ENCODE data around the gene ZNF768. TPM values are rescaled to one million over a fixed set of nuclear protein-coding genes. Genes with fewer than 3 reads are reported as not detected.

Gene ZNF768
- total and polyA plus RNA-seq, 2 of the 13 experiments (the other 11 are each of a cell fraction or from before 2014, with no cell fraction given) = 26.7 to 34.4 TPM

GRCh38 chr16:30571445-30572322 lies 45.3 kb upstream of the ZNF768 start, which contains the start of gene ZNF688 (continued):
- TF ChIP-seq XBP1 (CRISPR knock-in tag; IDR thresholded peaks at IDR 0.05) = 0 out of 2 replicates have a peak, but pooled peaks have one; percentile 19
- no peak; the same call in 1 of the 2 replicates for TF ChIP-seq ZFP37 (CRISPR knock-in tag; IDR thresholded peaks at IDR 0.05; ENCODE audit: borderline replicate concordance)
- TF ChIP-seq ZFP36 (IDR thresholded peaks at IDR 0.05; ENCODE audit: borderline replicate concordance, low read depth, low read length, partially characterized antibody) = no peak
- TF ChIP-seq JUNB (CRISPR knock-in tag; IDR thresholded peaks at IDR 0.05; ENCODE audit: borderline replicate concordance) = no peak
- TF ChIP-seq RBM39 (IDR thresholded peaks at IDR 0.05; ENCODE audit: low read depth, low read length, poor library complexity, severe bottlenecking) = no peak
- no peak; the same call in 1 of the 2 replicates for TF ChIP-seq ZNF205 (CRISPR knock-in tag; IDR thresholded peaks at IDR 0.05)
- no peak; the same call in 1 of the 2 replicates for TF ChIP-seq CREB3 (CRISPR knock-in tag; IDR thresholded peaks at IDR 0.05)
- peak; percentile 5; the same call in 1 of the 2 replicates for TF ChIP-seq AHR (CRISPR knock-in tag; IDR thresholded peaks at IDR 0.05)
- TF ChIP-seq ZNF83 (CRISPR knock-in tag; IDR thresholded peaks at IDR 0.05; ENCODE audit: borderline replicate concordance) = no peak
- TF ChIP-seq SMAD1 (CRISPR knock-in tag; IDR thresholded peaks at IDR 0.05; ENCODE audit: borderline replicate concordance, low read depth) = no peak
- peak; percentile 60; the same call in 1 of the 2 replicates for TF ChIP-seq ZNF264 (CRISPR knock-in tag; IDR thresholded peaks at IDR 0.05)
- TF ChIP-seq, protein P1, sequence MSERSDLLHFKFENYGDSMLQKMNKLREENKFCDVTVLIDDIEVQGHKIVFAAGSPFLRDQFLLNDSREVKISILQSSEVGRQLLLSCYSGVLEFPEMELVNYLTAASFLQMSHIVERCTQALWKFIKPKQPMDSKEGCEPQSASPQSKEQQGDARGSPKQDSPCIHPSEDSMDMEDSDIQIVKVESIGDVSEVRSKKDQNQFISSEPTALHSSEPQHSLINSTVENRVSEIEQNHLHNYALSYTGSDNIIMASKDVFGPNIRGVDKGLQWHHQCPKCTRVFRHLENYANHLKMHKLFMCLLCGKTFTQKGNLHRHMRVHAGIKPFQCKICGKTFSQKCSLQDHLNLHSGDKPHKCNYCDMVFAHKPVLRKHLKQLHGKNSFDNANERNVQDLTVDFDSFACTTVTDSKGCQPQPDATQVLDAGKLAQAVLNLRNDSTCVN (CRISPR knock-in tag; IDR thresholded peaks at IDR 0.05; ENCODE audit: borderline replicate concordance) = 0 out of 2 replicates have a peak, but pooled peaks have one; percentile 1
- no peak; the same call in 1 of the 2 replicates for TF ChIP-seq ZMAT3 (CRISPR knock-in tag; conservative IDR thresholded peaks at IDR 0.05)
- TF ChIP-seq NFKBIZ (CRISPR knock-in tag; IDR thresholded peaks at IDR 0.05) = no peak
- no peak for TF ChIP-seq TCF12 (IDR thresholded peaks at IDR 0.05)
- peak; percentile 48; the same call in 1 of the 2 replicates for TF ChIP-seq TCF12 (CRISPR knock-in tag; IDR thresholded peaks at IDR 0.05)
- TF ChIP-seq, protein P2, sequence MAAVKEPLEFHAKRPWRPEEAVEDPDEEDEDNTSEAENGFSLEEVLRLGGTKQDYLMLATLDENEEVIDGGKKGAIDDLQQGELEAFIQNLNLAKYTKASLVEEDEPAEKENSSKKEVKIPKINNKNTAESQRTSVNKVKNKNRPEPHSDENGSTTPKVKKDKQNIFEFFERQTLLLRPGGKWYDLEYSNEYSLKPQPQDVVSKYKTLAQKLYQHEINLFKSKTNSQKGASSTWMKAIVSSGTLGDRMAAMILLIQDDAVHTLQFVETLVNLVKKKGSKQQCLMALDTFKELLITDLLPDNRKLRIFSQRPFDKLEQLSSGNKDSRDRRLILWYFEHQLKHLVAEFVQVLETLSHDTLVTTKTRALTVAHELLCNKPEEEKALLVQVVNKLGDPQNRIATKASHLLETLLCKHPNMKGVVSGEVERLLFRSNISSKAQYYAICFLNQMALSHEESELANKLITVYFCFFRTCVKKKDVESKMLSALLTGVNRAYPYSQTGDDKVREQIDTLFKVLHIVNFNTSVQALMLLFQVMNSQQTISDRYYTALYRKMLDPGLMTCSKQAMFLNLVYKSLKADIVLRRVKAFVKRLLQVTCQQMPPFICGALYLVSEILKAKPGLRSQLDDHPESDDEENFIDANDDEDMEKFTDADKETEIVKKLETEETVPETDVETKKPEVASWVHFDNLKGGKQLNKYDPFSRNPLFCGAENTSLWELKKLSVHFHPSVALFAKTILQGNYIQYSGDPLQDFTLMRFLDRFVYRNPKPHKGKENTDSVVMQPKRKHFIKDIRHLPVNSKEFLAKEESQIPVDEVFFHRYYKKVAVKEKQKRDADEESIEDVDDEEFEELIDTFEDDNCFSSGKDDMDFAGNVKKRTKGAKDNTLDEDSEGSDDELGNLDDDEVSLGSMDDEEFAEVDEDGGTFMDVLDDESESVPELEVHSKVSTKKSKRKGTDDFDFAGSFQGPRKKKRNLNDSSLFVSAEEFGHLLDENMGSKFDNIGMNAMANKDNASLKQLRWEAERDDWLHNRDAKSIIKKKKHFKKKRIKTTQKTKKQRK (IDR thresholded peaks at IDR 0.05; ENCODE audit: low read length) = no peak
- TF ChIP-seq MTA1 (CRISPR knock-in tag; IDR thresholded peaks at IDR 0.05; ENCODE audit: borderline replicate concordance) = peak; percentile 89; the same call in 1 of the 2 replicates
- TF ChIP-seq IKZF4 (CRISPR knock-in tag; IDR thresholded peaks at IDR 0.05; ENCODE audit: borderline replicate concordance, low read depth, not compliant biosample characterization) = peak; percentile 7
- TF ChIP-seq CC2D1A (CRISPR knock-in tag; IDR thresholded peaks at IDR 0.05) = no peak
- TF ChIP-seq HES4 (CRISPR knock-in tag; IDR thresholded peaks at IDR 0.05; ENCODE audit: borderline replicate concordance) = peak; percentile 88; the same call in 1 of the 2 replicates
- no peak for TF ChIP-seq ZBTB8A (CRISPR knock-in tag; IDR thresholded peaks at IDR 0.05; ENCODE audit: borderline replicate concordance, low read depth)
- 0 out of 2 replicates have a peak, but pooled peaks have one; percentile 45 for TF ChIP-seq ZNF790 (CRISPR knock-in tag; IDR thresholded peaks at IDR 0.05; ENCODE audit: borderline replicate concordance)
- peak; percentile 70; the same call in 1 of the 2 replicates for TF ChIP-seq TAF1 (CRISPR knock-in tag; IDR thresholded peaks at IDR 0.05)

Measured in HepG2 (cell line).